Measurements from ENCODE around the gene PAX1.

DNA sequence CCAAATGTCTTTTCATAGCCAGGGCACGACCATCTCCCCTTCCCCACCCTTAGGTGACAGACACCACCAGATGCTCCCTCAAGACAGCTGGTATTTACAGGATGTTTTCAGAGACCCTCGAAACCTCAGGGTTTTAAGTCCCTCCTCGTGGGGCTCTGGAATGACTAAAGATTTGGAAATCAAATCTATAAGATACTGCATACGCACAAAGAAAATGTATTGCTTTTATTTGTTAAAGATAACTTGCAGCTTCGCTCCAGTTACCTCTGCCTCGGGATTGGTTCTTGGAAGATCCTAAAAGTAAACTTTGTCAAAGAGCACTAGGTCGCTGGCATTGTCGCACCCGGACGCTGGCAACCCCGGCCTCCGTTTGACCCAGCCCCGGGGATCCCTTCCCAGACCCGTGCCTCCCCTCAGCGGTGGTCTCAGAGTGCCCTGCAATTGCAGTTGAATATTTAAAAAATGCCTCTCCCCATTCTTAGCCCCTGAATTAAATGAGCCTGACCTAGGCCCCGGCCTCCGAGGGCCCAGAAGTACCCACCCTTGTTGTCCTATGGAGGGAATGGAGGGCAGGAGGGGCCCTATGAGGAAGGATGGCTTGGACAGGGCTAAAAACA is 7.1 kb downstream of the PAX1 start:
- TF ChIP-seq, protein P1, sequence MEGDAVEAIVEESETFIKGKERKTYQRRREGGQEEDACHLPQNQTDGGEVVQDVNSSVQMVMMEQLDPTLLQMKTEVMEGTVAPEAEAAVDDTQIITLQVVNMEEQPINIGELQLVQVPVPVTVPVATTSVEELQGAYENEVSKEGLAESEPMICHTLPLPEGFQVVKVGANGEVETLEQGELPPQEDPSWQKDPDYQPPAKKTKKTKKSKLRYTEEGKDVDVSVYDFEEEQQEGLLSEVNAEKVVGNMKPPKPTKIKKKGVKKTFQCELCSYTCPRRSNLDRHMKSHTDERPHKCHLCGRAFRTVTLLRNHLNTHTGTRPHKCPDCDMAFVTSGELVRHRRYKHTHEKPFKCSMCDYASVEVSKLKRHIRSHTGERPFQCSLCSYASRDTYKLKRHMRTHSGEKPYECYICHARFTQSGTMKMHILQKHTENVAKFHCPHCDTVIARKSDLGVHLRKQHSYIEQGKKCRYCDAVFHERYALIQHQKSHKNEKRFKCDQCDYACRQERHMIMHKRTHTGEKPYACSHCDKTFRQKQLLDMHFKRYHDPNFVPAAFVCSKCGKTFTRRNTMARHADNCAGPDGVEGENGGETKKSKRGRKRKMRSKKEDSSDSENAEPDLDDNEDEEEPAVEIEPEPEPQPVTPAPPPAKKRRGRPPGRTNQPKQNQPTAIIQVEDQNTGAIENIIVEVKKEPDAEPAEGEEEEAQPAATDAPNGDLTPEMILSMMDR (IDR thresholded peaks at IDR 0.05; ENCODE audit: low read length): no peak
- TF ChIP-seq EZH2 (IDR thresholded peaks at IDR 0.05; ENCODE audit: borderline replicate concordance, low read length): no peak
